GM08714 (cell line): ENCODE measurements around the gene SFT2D3.
"Not testable (repeated sequence)": the region's sequence is repeated elsewhere in the genome, so short reads cannot be mapped to it uniquely, and the experiment has no call there.

Experiments
- H3K4me3 ChIP-seq: fragments of 200-500 bp; sonication (Bioruptor generic); 2 replicates; pipeline ENCODE4 v1.5.1; 2014; ENCODE audit warnings: mild to moderate bottlenecking, low read length, inconsistent platforms
- ZNF274 ChIP-seq: IDR thresholded peaks from 2 replicates; pipeline ENCODE4 v1.6.1; 2012; ENCODE audit warnings: mild to moderate bottlenecking, low read depth, low read length

Gene SFT2D3

DNA sequence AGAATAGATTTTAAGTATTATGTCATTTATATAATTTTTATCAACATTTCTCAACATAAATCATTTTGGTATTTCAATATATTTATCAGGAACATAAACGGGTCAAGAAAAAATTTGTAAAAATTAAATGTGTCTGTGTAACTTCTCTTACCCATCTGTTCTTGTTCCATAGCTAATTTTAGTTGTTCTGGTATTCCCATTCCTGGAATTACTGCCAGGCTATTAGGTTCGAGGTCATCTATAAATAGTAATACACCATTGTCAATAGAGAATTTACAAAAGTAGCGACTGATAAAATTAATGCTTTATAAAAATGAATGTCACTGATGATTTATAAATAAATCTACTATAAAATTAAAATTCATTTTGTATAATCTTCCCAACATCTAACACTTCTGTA is 21.5 kb downstream of the SFT2D3 start:
- TF ChIP-seq ZNF274: no peak
- H3K4me3 ChIP-seq: no peak overlapping the region

GRCh38 chr2:127726158-127726880 is 25.0 kb downstream of the SFT2D3 start:
- TF ChIP-seq ZNF274: no peak
- H3K4me3 ChIP-seq: no peak overlapping the region

- TF ChIP-seq ZNF274: no peak
- no peak overlapping the region for H3K4me3 ChIP-seq
Observed at GRCh38 chr2:127733113-127733815, 32.0 kb downstream of the SFT2D3 start.

DNA sequence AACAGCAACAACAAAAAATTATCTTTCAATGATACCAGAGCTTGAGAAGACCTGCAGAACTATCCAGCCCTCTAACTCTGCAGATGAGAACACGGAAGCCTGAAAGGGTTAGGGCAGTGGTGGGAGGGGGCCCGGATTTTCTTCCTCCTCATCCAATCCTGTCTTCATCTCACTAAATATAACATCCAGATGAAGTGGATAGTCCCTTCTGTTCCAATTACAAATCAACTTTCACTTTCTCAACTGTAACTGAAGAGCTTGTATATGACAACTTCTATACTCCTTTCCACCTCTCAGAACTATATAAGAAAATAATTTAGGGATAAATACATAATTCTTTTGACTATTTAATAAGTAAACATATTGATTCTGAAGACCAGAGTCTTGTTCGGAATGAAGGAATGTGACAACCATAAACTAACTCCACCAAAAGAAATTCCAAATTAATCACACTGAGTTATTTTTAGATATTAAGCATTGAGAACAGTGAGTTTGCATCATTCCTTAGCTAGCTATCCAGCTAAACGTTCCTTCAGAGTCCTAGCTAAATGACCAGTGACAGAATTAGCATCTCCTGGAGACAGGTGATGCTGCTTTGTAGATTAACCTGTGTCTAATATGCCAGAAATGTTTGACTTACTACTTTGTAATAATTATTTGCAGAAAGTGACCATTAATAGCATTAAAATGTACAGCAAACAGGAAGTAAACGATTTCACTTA is 32.7 kb downstream of the SFT2D3 start:
- H3K4me3 ChIP-seq: no peak overlapping the region
- TF ChIP-seq ZNF274: no peak

GRCh38 chr2:127735044-127735443 is 33.7 kb downstream of the SFT2D3 start:
- no peak for TF ChIP-seq ZNF274
- peak overlapping the region; percentile 74; the same call in 1 of the 2 replicates for H3K4me3 ChIP-seq

DNA sequence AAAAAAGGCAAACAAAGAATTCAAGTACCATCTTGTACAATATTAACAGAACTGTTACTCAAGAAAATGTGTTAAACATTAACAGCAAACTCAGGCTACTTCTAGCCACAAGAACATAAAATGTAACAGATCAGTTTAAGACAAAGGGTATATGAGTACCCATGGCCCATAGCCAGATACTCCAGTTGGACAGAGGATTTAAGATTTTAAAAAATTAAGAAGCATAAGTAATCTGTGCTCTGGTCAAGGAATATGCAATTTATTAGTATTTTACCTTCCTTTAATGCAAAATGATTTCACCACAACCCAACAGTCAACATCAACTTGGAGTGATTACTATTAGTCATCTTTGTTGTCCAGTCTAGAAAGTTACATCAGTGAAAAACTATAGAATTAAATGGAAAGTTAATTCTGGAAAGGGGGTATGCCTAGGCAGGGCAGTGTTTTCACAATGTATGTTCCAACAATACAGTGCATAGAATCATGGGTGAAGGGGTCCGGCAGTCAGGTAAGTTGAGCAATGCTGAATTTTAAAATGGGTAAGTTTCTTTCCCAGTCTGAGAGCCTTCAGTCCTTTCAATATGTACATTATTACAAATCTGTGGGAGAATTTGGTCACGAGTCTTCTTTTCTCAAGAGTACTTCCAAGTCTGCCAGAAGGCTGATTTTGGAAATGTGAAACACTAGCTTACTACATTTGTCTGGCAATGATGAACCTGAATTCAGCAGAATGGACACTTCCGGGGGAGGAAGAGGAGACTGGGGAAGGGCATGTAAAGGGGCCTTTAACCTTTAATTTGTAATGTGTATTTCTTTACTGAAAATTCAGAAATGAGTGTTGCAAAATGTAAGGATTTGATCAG is 34.5 kb downstream of the SFT2D3 start:
- no peak overlapping the region for H3K4me3 ChIP-seq
- TF ChIP-seq ZNF274: no peak

GRCh38 chr2:127737892-127738291 is 36.6 kb downstream of the SFT2D3 start:
- no peak overlapping the region for H3K4me3 ChIP-seq
- TF ChIP-seq ZNF274: no peak

DNA sequence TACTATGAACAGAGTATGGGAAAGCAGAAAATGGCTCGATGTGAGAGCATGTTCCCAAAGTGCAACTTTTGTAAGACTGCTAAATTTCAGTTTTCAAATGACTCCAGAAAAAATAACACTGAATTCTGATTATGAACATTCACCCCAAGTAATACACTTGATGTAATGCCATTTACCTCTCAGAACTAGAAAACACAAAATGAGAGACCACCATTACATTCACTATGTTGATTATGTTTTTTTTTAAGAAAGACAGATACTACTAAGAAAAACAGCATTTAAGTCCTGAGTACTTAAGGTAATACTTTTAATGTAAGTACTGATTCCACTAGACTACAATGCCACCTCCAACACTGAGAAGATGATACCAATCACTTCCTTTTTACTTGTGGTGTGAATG is 38.5 kb downstream of the SFT2D3 start:
- no peak overlapping the region for H3K4me3 ChIP-seq
- no peak for TF ChIP-seq ZNF274

- no peak for TF ChIP-seq ZNF274
- no peak overlapping the region for H3K4me3 ChIP-seq
Observed at GRCh38 chr2:127740665-127741288, 39.5 kb downstream of the SFT2D3 start.

DNA sequence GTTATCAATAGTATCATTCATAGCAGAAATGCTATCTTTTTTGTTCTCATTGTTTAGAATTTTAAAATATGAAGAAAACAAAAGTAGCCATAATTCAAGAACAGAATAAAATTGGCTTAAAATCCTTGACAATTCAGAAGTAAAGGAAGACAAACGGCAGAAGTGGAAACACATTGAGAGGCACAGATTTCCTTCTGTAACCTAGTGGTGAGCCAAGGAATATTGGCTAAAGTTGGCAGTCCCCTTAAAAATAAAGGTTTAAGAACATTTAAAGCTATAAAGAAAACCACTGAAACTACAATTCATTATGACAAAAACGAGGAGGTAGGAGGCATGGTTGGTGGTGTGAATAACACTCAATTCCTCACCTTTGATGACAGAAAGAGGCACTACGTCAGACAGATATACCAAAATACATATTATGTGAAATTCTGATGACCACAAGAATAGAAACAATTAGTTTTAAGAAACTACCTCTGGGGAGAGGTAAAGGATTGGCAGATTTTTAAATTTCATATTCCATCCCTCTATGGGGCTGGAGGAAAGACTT is 42.3 kb downstream of the SFT2D3 start:
- H3K4me3 ChIP-seq: no peak overlapping the region
- TF ChIP-seq ZNF274: no peak

GRCh38 chr2:127747621-127748020 is 46.3 kb downstream of the SFT2D3 start:
- no peak for TF ChIP-seq ZNF274
- H3K4me3 ChIP-seq: no peak overlapping the region

DNA sequence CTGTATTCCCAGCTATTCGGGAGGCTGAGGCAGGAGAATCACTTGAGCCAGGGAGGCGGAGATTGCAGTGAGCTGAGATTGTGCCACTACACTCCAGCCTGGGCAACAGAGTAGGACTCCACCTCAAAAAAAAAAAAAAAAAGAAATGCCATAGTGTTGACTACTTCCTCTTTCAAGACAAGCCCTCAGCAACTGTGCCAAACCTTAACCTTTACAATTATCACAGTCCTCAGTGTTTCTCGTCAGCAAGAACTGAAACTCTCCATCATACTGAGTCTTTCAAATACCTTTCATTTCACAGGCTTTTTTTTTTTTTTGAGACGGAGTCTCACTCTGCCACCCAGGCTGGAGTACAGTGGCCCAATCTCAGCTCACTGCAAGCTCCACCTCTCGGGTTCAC is 48.2 kb downstream of the SFT2D3 start:
- not testable (repeated sequence) for H3K4me3 ChIP-seq

GRCh38 chr2:127753374-127753773 is 52.1 kb downstream of the SFT2D3 start:
- H3K4me3 ChIP-seq: no peak overlapping the region
- no peak for TF ChIP-seq ZNF274
